Endothelial cell of umbilical vein (primary cell): ENCODE measurements around the gene CHN2. TPM values are rescaled to one million over a fixed set of nuclear protein-coding genes. Genes with fewer than 3 reads are reported as not detected.

ENCODE experiments used
- BruUV-seq: library from RNA; stranded (reverse); fragments of 400-500 nt; replicated peaks from 2 replicates; lab custom pipeline; 2021; lab: Mats Ljungman, UMichigan
- CTCF ChIA-PET: fragments of 300-600, 350-600 bp; sonication (Branson Sonifier 250); formaldehyde crosslinking; loops from one replicate; lab custom pipeline; 2021; ENCODE audit warnings: antibody characterized with exemption, inconsistent platforms; lab: Charles Lee
- POLR2A ChIA-PET: fragments of 300-600, 350-600 bp; sonication (Branson Sonifier 250); formaldehyde crosslinking; loops from one replicate; lab custom pipeline; 2021; ENCODE audit warnings: antibody characterized with exemption, inconsistent platforms; lab: Charles Lee
- DNase-seq: peaks from one replicate; pipeline ENCODE4 v3.0.0-alpha.2; 2011; ENCODE audit warnings: low read depth, low spot score
- FAIRE-seq: peaks from 2 replicates; lab custom pipeline; 2011; peaks lifted over from hg19 to GRCh38; lab: Jason Lieb, UNC
- H2AFZ ChIP-seq: 2 replicates; pipeline ENCODE4 v1.6.0; 2012; ENCODE audit warnings: low read depth, low read length, control low read depth, inconsistent platforms
- H3K27ac ChIP-seq: 2 replicates; pipeline ENCODE4 v1.5.1; 2011; ENCODE audit warnings: low read depth, mild to moderate bottlenecking, control low read depth, low read length, moderate library complexity; ENCODE audit not compliant: insufficient read depth
- H3K27me3 ChIP-seq, 2 experiments: 2 replicates each; pipeline versions ENCODE4 v1.6.0 to v1.6.1; 2011; ENCODE audit warnings: low read length in 2 of 2, mixed read lengths in 1 of 2; ENCODE audit not compliant: control insufficient read depth in 2 of 2, insufficient read depth in 2 of 2
- H3K36me3 ChIP-seq, 2 experiments: 2 replicates in 1 of 2; 3 replicates in 1 of 2; pipeline ENCODE4 v1.5.1; 2011; ENCODE audit warnings: low read length in 2 of 2, mild to moderate bottlenecking in 1 of 2, moderate library complexity in 1 of 2; ENCODE audit not compliant: control insufficient read depth in 2 of 2, insufficient read depth in 2 of 2; ENCODE audit errors: extremely low read depth in 1 of 2
- H3K4me1 ChIP-seq: 3 replicates; pipeline ENCODE4 v1.5.1; 2011; ENCODE audit warnings: mild to moderate bottlenecking, low read length; ENCODE audit not compliant: control insufficient read depth, insufficient read depth; ENCODE audit errors: extremely low read depth
- H3K4me2 ChIP-seq: 2 replicates; pipeline ENCODE4 v1.6.1; 2011; ENCODE audit warnings: low read length, control low read depth, mixed read lengths; ENCODE audit not compliant: insufficient read depth
- H3K4me3 ChIP-seq, 3 experiments: fragments of 200-600 bp in 1 of 3; sonication (generic), shearing (Covaris generic) in 1 of 3; replicated peaks in 1 of 3; 2 replicates each; pipeline ENCODE4 v1.5.1; 2011 to 2016; ENCODE audit warnings: control low read depth in 3 of 3, low read length in 3 of 3, mild to moderate bottlenecking in 2 of 3, inconsistent platforms in 1 of 3, low read depth in 1 of 3, moderate library complexity in 1 of 3; ENCODE audit not compliant: insufficient read depth in 1 of 3
- H3K79me2 ChIP-seq: 2 replicates; pipeline ENCODE4 v1.6.0; 2012; ENCODE audit warnings: low read length, inconsistent platforms; ENCODE audit not compliant: control insufficient read depth, insufficient read depth
- H3K9ac ChIP-seq: replicated peaks from 2 replicates; pipeline ENCODE3; 2011; ENCODE audit warnings: low read length, control low read depth; ENCODE audit not compliant: insufficient read depth; ENCODE audit errors: extremely low read depth
- H3K9me1 ChIP-seq: replicated peaks from 3 replicates; pipeline ENCODE4 v1.6.0; 2011; ENCODE audit warnings: mild to moderate bottlenecking, low read length; ENCODE audit not compliant: control insufficient read depth, insufficient read depth; ENCODE audit errors: extremely low read depth
- H3K9me3 ChIP-seq: replicated peaks from 2 replicates; pipeline ENCODE4 v1.5.1; 2012; ENCODE audit warnings: low read length, inconsistent platforms; ENCODE audit not compliant: control insufficient read depth, insufficient read depth
- H4K20me1 ChIP-seq: replicated peaks from 2 replicates; pipeline ENCODE3; 2011; ENCODE audit warnings: mild to moderate bottlenecking, low read length; ENCODE audit not compliant: control insufficient read depth, insufficient read depth; ENCODE audit errors: extremely low read depth
- CTCF ChIP-seq, 2 donors: IDR thresholded peaks; 1 replicate in 1 of 2; 2 replicates in 1 of 2; pipeline ENCODE4 v1.5.1; 2011; ENCODE audit warnings: low read length in 2 of 2, mild to moderate bottlenecking in 2 of 2, moderate library complexity in 2 of 2, control low read depth in 1 of 2, inconsistent platforms in 1 of 2, low read depth in 1 of 2; ENCODE audit not compliant: insufficient read depth in 1 of 2; ENCODE audit errors: extremely low read depth in 1 of 2
- EZH2 ChIP-seq: IDR thresholded peaks from 2 replicates; pipeline ENCODE4 v1.6.1; 2012; ENCODE audit warnings: borderline replicate concordance, low read depth, mild to moderate bottlenecking, moderate library complexity, low read length, inconsistent platforms; ENCODE audit not compliant: severe bottlenecking
- FOS ChIP-seq: IDR thresholded peaks from 2 replicates; pipeline ENCODE4 v1.6.1; 2011; ENCODE audit warnings: mild to moderate bottlenecking, low read length, moderate library complexity, borderline replicate concordance; ENCODE audit not compliant: insufficient read depth
- GATA2 ChIP-seq: IDR thresholded peaks from 2 replicates; pipeline ENCODE4 v1.7.0; 2011; ENCODE audit warnings: low read depth, mild to moderate bottlenecking, moderate library complexity, mixed read lengths, low read length; ENCODE audit not compliant: insufficient read length, insufficient read depth
- JUN ChIP-seq: IDR thresholded peaks from 2 replicates; pipeline ENCODE4 v1.6.1; 2011; ENCODE audit warnings: borderline replicate concordance, low read depth; ENCODE audit not compliant: insufficient read length, insufficient read depth
- MAX ChIP-seq: IDR thresholded peaks from 2 replicates; pipeline ENCODE4 v1.6.1; 2011; ENCODE audit not compliant: insufficient read depth, insufficient read length
- MYC ChIP-seq: IDR thresholded peaks from one replicate; pipeline ENCODE4 v1.6.1; 2011; ENCODE audit warnings: mild to moderate bottlenecking, low read depth, low read length
- POLR2A ChIP-seq: IDR thresholded peaks from 2 replicates; pipeline ENCODE4 v1.6.1; 2012; ENCODE audit warnings: low read depth, mild to moderate bottlenecking, control low read depth, low read length
- POLR2AphosphoS5 ChIP-seq: IDR thresholded peaks from 2 replicates; pipeline ENCODE4 v1.6.1; 2012; ENCODE audit warnings: low read depth, mild to moderate bottlenecking, control low read depth, low read length, moderate library complexity; ENCODE audit not compliant: insufficient read depth
- dilution Hi-C: fragments of 300-500 bp; cut with MboI; formaldehyde crosslinking; loops from one replicate; pipeline ENCODE4 v1.15.0; 2019; ENCODE audit warnings: low sequenced_read_pairs; ENCODE audit not compliant: extremely low pct_ligation_motif_present
- intact Hi-C: fragments of 100-400 bp; cut with micrococcal nuclease; formaldehyde crosslinking; loops from one replicate; pipeline ENCODE4 v1.10.0; 2022
- polyA plus RNA-seq, 4 experiments: library from polyadenylated mRNA; depleted of rRNA in 3 of 4; stranded (reverse) in 3 of 4; unstranded in 1 of 4; fragments of >200 nt; gene quantifications; 2 replicates each; pipeline versions ENCODE4 v1.2.1 to v1.2.3, GENCODE V29; 2011 to 2012; ENCODE audit warnings: missing spikeins in 1 of 4
- total RNA-seq: library from RNA; stranded (reverse); gene quantifications from 2 replicates; pipeline ENCODE4 v1.2.3, GENCODE V29; 2021

The CHN2 gene
- total and polyA plus RNA-seq, 2 donors (not counting 3 experiments of a cell fraction or from before 2014, with no cell fraction given) = 1.4 to 5.0 TPM

DNA sequence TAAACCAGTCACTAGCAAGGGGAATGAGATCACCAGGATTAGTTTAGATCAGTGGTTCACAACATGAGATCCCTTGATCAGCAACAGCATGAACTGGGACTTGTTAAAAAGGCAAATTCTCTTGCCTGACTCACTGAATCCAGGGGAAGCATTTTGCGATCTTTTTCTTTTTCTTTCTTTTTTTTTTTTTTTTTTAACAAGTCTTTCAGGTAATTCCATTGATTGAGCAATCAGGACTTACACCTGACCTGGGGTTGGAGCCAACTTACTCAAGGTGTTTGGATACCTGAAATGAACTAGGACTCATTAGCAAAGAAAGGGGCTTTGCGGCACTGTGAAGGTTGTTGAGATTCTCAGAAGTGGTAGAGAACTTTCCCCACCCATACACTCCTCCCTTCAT is 321.9 kb downstream of the CHN2 start:
- Histone ChIP-seq H3K79me2 (no peaks in the 10 kb centered on the region), H3K9ac (no peak overlapping the region), H3K4me3 (no peak overlapping the region), H3K27me3 (no peaks in the 10 kb centered on the region), H3K9me1 (no peaks in the 10 kb centered on the region), H3K27ac (no peak overlapping the region), H2AFZ (no peak overlapping the region), H3K4me1 (no peaks in the 10 kb centered on the region), H4K20me1 (no peaks in the 10 kb centered on the region), H3K36me3 (no peaks in the 10 kb centered on the region), H3K9me3 (no peaks in the 10 kb centered on the region), H3K4me2 (no peak overlapping the region)
- TF ChIP-seq GATA2 = no peak
- TF ChIP-seq EZH2 = no peak
- no peak for TF ChIP-seq MAX
- no peak for TF ChIP-seq JUN
- TF ChIP-seq POLR2AphosphoS5 = no peak
- TF ChIP-seq MYC = no peak
- no peak for TF ChIP-seq POLR2A
- TF ChIP-seq CTCF (IDR thresholded peaks at IDR 0.05; ENCODE audit: extremely low read depth in 1 of 2, insufficient read depth in 1 of 2, low read depth in 1 of 2, low read length in 2 of 2) = no peak
- no peak for TF ChIP-seq FOS
- no peak for DNase-seq
- intact Hi-C loops (no loop called here), dilution Hi-C loops (no loop called here)
- CTCF ChIA-PET = interaction anchor here (1.1 kb wide), 1 partner anchor 9 kb away, joined by 4 read pairs; no protein-coding TSS in a partner anchor
- BruUV-seq = no TSS peak
- no peak for FAIRE-seq
- POLR2A ChIA-PET = no interaction called here
